Body of pancreas (tissue), 4 donors: ENCODE measurements around the gene NOL4L.

Source experiments
- CTCF ChIP-seq, 7 experiments: fragments of 450-650 bp in 4 of 7; fragments of 200-600 bp in 3 of 7; sonication (generic) in 3 of 7; IDR thresholded peaks; one replicate each; pipeline ENCODE4 v1.5.1; 2016 to 2019; ENCODE audit warnings: antibody characterized with exemption in 7 of 7
- POLR2A ChIP-seq, 3 donors: fragments of 450-650 bp; IDR thresholded peaks; one replicate each; pipeline ENCODE4 v1.6.1; 2016; ENCODE audit warnings: antibody characterized with exemption in 3 of 3, mild to moderate bottlenecking in 2 of 3

DNA sequence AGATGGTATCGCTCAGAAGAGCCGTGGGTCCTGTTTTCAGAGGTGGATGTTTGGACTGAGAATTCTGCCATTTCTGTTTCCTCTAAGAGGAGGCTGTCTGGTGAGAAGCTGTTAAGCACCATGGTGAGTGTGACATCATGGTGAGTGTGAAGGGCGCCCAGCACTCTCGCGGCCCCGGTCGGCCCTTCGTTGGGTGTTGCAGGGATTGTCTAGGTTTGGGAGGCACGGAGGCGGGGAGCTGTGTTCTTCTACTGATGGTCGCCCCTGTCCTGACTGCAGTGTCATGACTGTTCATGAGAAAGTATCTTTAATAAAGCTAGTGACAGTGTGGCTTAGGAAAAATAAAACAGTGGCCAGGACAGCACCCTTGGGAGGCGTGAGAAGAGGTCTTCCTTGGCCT, 70.4 kb downstream of the NOL4L start:
- no peak for TF ChIP-seq CTCF (IDR thresholded peaks at IDR 0.05)
- no peak for TF ChIP-seq POLR2A (IDR thresholded peaks at IDR 0.05)
